Gastrocnemius medialis (tissue), 4 donors: ENCODE results near the gene FFAR3.
"Not testable (repeated sequence)": the region's sequence is repeated elsewhere in the genome, so short reads cannot be mapped to it uniquely, and the experiment has no call there.

Experiments
- POLR2A ChIP-seq, 2 donors: fragments of 450-650 bp; IDR thresholded peaks; one replicate each; pipeline ENCODE4 v1.6.1; 2017; ENCODE audit warnings: antibody characterized with exemption in 2 of 2, mild to moderate bottlenecking in 2 of 2, moderate library complexity in 2 of 2
- TF ChIP-seq, protein P1 (sequence below), 5 experiments: fragments of 450-650 bp in 3 of 5; fragments of 200-600 bp in 2 of 5; sonication (generic) in 2 of 5; IDR thresholded peaks in 4 of 5; conservative IDR thresholded peaks in 1 of 5; 1 replicate in 4 of 5; 2 replicates in 1 of 5; pipeline ENCODE4 v1.5.1; 2016 to 2019; ENCODE audit warnings: antibody characterized with exemption in 5 of 5, mild to moderate bottlenecking in 3 of 5, moderate library complexity in 3 of 5

DNA sequence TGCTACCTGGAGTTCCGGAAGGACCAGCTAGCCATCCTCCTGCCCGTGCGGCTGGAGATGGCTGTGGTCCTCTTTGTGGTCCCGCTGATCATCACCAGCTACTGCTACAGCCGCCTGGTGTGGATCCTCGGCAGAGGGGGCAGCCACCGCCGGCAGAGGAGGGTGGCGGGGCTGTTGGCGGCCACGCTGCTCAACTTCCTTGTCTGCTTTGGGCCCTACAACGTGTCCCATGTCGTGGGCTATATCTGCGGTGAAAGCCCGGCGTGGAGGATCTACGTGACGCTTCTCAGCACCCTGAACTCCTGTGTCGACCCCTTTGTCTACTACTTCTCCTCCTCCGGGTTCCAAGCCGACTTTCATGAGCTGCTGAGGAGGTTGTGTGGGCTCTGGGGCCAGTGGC lies 1.1 kb downstream of the FFAR3 start:
- TF ChIP-seq POLR2A (IDR thresholded peaks at IDR 0.05): not testable (repeated sequence)
- TF ChIP-seq, protein P1, sequence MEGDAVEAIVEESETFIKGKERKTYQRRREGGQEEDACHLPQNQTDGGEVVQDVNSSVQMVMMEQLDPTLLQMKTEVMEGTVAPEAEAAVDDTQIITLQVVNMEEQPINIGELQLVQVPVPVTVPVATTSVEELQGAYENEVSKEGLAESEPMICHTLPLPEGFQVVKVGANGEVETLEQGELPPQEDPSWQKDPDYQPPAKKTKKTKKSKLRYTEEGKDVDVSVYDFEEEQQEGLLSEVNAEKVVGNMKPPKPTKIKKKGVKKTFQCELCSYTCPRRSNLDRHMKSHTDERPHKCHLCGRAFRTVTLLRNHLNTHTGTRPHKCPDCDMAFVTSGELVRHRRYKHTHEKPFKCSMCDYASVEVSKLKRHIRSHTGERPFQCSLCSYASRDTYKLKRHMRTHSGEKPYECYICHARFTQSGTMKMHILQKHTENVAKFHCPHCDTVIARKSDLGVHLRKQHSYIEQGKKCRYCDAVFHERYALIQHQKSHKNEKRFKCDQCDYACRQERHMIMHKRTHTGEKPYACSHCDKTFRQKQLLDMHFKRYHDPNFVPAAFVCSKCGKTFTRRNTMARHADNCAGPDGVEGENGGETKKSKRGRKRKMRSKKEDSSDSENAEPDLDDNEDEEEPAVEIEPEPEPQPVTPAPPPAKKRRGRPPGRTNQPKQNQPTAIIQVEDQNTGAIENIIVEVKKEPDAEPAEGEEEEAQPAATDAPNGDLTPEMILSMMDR (IDR thresholded peaks at IDR 0.05 in 4 of 5, conservative IDR thresholded peaks at IDR 0.05 in 1 of 5): not testable (repeated sequence)
